Activated T-cell treated with anti-CD3 and anti-CD28 coated beads, Interleukin-2, amount 50 U/mL, for 1 hour (primary cell): Measurements from ENCODE around the gene PSMD1.
"Not testable (repeated sequence)": the region's sequence is repeated elsewhere in the genome, so short reads cannot be mapped to it uniquely, and the experiment has no call there.

ENCODE experiments used
- DNase-seq: peaks from one replicate; pipeline ENCODE4 v3.0.0-alpha.2; 2020

PSMD1 gene

GRCh38 chr2:231161877-231162329 lies 105.2 kb downstream of the PSMD1 start:
- DNase-seq = no peak

- DNase-seq = no peak
These were observed 106.3 kb downstream of the PSMD1 start for GRCh38 chr2:231163011-231163410.

- DNase-seq = no peak
These were observed 106.9 kb downstream of the PSMD1 start for GRCh38 chr2:231163414-231164095.

GRCh38 chr2:231167745-231168459 lies 111.2 kb downstream of the PSMD1 start:
- no peak for DNase-seq

GRCh38 chr2:231168460-231169139 lies 111.9 kb downstream of the PSMD1 start:
- DNase-seq = no peak

- DNase-seq = no peak
These were observed 112.8 kb downstream of the PSMD1 start for GRCh38 chr2:231169488-231169887.

- no peak for DNase-seq
These were observed 113.4 kb downstream of the PSMD1 start for GRCh38 chr2:231170055-231170454.

- DNase-seq = no peak
These were observed 115.4 kb downstream of the PSMD1 start for GRCh38 chr2:231172025-231172424.

GRCh38 chr2:231174211-231174651 lies 117.6 kb downstream of the PSMD1 start:
- DNase-seq = no peak

GRCh38 chr2:231176066-231176465 lies 119.4 kb downstream of the PSMD1 start:
- DNase-seq = no peak

GRCh38 chr2:231177156-231178025 lies 120.7 kb downstream of the PSMD1 start:
- no peak for DNase-seq

- not testable (repeated sequence) for DNase-seq
These were observed 122.1 kb downstream of the PSMD1 start for GRCh38 chr2:231178805-231179204.

GRCh38 chr2:231181860-231182512 lies 125.3 kb downstream of the PSMD1 start:
- DNase-seq = no peak

GRCh38 chr2:231182513-231182899 lies 125.8 kb downstream of the PSMD1 start:
- DNase-seq = no peak

GRCh38 chr2:231183851-231184250 lies 127.2 kb downstream of the PSMD1 start:
- DNase-seq = no peak

GRCh38 chr2:231184319-231184718 lies 127.7 kb downstream of the PSMD1 start:
- DNase-seq = no peak

- no peak for DNase-seq
These were observed 128.5 kb downstream of the PSMD1 start for GRCh38 chr2:231185050-231185725.

- no peak for DNase-seq
These were observed 129.2 kb downstream of the PSMD1 start for GRCh38 chr2:231185886-231186285.

GRCh38 chr2:231186325-231186724 lies 129.7 kb downstream of the PSMD1 start:
- DNase-seq = no peak

- no peak for DNase-seq
These were observed 131.3 kb downstream of the PSMD1 start for GRCh38 chr2:231187736-231188505.
